PFSK-1 (cell line): ENCODE data around the gene SLCO2A1.

Experiments
- POLR2AphosphoS5 ChIP-seq: IDR thresholded peaks from 2 replicates; pipeline ENCODE4 v1.6.1; 2012; ENCODE audit warnings: low read depth, mild to moderate bottlenecking, control low read depth, low read length, moderate library complexity
- REST ChIP-seq, 2 experiments: IDR thresholded peaks; 2 replicates each; pipeline versions ENCODE4 v1.6.1 to v1.8.0; 2011 to 2012; ENCODE audit warnings: low read depth in 2 of 2, low read length in 2 of 2, control low read depth in 1 of 2, inconsistent platforms in 1 of 2, mild to moderate bottlenecking in 1 of 2, moderate library complexity in 1 of 2; ENCODE audit not compliant: insufficient read depth in 1 of 2
- TAF1 ChIP-seq: IDR thresholded peaks from 2 replicates; pipeline ENCODE4 v1.6.1; 2012; ENCODE audit warnings: low read length, control low read depth, borderline replicate concordance; ENCODE audit not compliant: insufficient read depth

- no peak for TF ChIP-seq TAF1
- no peak for TF ChIP-seq POLR2AphosphoS5
- TF ChIP-seq REST (IDR thresholded peaks at IDR 0.05; ENCODE audit: insufficient read depth in 1 of 2, low read depth in 2 of 2, low read length in 2 of 2), result no peak
These were observed 99.3 kb downstream of the SLCO2A1 start for GRCh38 chr3:133930341-133930933.
